Muscle layer of colon (tissue), 2 donors: ENCODE data around the gene SLC10A7.

Source experiments
- H3K27ac ChIP-seq: one replicate; pipeline ENCODE4 v1.7.0; 2013; ENCODE audit warnings: low read depth, mild to moderate bottlenecking, low read length, moderate library complexity
- H3K27me3 ChIP-seq, 2 donors: one replicate each; pipeline ENCODE4 v1.7.0; 2013; ENCODE audit warnings: low read length in 2 of 2, mild to moderate bottlenecking in 2 of 2; ENCODE audit not compliant: insufficient read depth in 2 of 2, control insufficient read depth in 1 of 2
- H3K36me3 ChIP-seq: one replicate; pipeline ENCODE4 v1.7.0; 2013; ENCODE audit warnings: mild to moderate bottlenecking, low read length; ENCODE audit not compliant: insufficient read depth
- H3K4me1 ChIP-seq: one replicate; pipeline ENCODE4 v1.7.0; 2013; ENCODE audit warnings: mild to moderate bottlenecking, low read length; ENCODE audit not compliant: insufficient read depth
- H3K4me3 ChIP-seq, 2 donors: one replicate each; pipeline ENCODE4 v1.7.0; 2013; ENCODE audit warnings: low read length in 2 of 2, low read depth in 1 of 2, mild to moderate bottlenecking in 1 of 2, moderate library complexity in 1 of 2
- H3K9ac ChIP-seq: one replicate; pipeline ENCODE4 v1.7.0; 2013; ENCODE audit warnings: low read length
- H3K9me3 ChIP-seq: one replicate; pipeline ENCODE4 v1.7.0; 2013; ENCODE audit warnings: mild to moderate bottlenecking, low read length
- donor health status: abdominal sarcoma.
- donor health status: Adenocarcinoma of cecum.

SLC10A7 gene, protein sequence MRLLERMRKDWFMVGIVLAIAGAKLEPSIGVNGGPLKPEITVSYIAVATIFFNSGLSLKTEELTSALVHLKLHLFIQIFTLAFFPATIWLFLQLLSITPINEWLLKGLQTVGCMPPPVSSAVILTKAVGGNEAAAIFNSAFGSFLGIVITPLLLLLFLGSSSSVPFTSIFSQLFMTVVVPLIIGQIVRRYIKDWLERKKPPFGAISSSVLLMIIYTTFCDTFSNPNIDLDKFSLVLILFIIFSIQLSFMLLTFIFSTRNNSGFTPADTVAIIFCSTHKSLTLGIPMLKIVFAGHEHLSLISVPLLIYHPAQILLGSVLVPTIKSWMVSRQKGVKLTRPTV

DNA sequence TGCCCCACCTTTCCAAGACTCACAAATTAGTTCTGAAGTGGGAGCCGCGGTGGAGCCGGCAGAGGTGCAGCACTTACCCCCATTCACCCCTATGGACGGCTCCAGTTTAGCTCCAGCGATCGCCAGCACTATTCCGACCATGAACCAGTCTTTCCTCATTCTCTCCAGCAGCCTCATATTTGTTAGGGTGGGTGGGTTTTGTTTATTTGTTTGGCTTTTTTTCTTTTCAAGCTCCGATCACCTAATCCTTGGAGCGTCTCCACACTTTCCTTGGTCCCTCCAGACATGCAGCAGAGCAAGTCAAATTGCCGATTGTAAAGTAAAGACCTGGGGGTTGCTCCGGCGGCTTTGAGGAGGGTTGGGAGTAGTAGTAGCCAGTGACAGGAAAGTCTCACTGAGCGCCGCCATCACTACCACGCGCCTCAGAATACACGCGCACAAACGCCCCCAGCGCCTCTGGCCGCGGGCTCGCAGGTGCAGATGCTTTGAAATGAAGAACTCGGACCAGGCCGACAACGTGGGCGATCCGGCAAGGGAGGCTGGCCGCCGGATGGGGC is at the start of gene SLC10A7:
Gene SLC10A7, minus strand, starts transcription at position 400 of the 557 bp plus-strand sequence. Its CDS starts 223 bp downstream, at position 177.
- Histone ChIP-seq H3K9ac (peak within 1 kb of the TSS; percentile 62), H3K9me3 (no peaks in the 10 kb centered on the region), H3K27me3 (no peaks in the 10 kb centered on the region), H3K4me3 (peak within 1 kb of the TSS; percentile 63 to 78), H3K36me3 (no peaks in the 10 kb centered on the region), H3K4me1 (peaks cover 6% of the 10 kb centered on the region), H3K27ac (peak within 1 kb of the TSS; percentile 79)

DNA sequence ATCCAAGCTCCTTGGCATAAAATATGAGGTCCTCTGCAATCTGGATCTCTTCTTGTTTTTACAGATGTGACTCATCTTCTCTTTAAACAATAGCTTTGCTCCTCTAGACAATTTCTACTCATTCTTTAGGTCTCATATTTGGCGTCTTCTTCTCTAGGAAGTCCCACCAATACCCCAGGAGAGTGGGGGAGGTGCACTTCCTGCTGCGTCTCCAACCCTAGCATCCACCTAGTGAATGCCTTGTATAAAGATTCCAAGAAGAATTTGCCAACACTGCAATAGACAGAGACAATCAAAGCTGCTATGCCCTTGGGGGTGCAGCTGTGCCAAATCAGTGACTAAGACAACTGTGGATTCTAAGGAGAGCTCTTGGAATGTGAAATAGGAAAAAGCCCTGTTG is 45.7 kb upstream of the SLC10A7 start:
- H3K9ac ChIP-seq: no peak overlapping the region
- H3K4me1 ChIP-seq: no peaks in the 10 kb centered on the region
- H3K36me3 ChIP-seq: no peaks in the 10 kb centered on the region
- H3K9me3 ChIP-seq: no peaks in the 10 kb centered on the region
- H3K4me3 ChIP-seq: no peak overlapping the region
- H3K27me3 ChIP-seq: no peaks in the 10 kb centered on the region
- H3K27ac ChIP-seq: no peak overlapping the region

DNA sequence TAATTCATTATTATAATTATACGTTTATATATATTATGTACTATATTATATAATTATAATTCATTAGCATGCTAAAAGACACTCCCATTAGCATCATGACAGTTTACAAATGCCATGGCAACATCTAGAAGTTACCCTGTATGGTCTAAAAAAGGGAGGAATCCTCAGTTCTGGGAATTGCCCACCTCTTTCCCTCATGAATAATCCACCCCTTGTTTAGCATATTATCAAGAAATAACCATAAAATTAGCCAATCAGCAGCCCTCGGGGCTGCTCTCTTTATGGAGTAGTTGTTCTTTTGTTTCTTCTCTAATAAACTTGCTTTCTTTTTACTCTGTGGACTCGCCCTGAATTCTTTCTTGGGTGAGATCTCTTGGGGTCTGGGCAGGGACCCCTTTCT is 42.8 kb upstream of the SLC10A7 start:
- H3K4me1 ChIP-seq: no peaks in the 10 kb centered on the region
- H3K9me3 ChIP-seq: no peaks in the 10 kb centered on the region
- no peak overlapping the region for H3K4me3 ChIP-seq
- H3K27ac ChIP-seq: no peak overlapping the region
- no peaks in the 10 kb centered on the region for H3K36me3 ChIP-seq
- H3K9ac ChIP-seq: no peak overlapping the region
- H3K27me3 ChIP-seq: no peaks in the 10 kb centered on the region

DNA sequence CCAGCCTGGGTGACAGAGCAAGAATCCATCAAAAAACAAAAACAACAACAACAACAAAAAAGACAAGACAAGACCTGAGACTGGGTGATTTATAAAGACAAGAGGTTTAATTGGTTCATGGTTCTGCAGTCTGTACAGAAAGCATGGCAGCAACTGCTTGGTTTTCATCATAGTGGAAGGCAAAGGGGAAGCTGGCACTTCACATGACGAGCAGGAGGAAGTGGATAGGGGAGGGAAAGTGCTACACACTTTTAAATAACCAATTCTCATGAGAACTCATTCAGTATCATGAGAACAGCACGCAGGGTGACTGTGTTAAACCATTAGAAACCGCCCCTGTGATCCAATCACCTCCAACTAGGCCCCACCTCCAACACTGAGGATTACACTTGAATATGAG is 28.4 kb upstream of the SLC10A7 start:
- H3K4me1 ChIP-seq: no peaks in the 10 kb centered on the region
- no peak overlapping the region for H3K27ac ChIP-seq
- no peaks in the 10 kb centered on the region for H3K27me3 ChIP-seq
- H3K36me3 ChIP-seq: no peaks in the 10 kb centered on the region
- H3K9me3 ChIP-seq: no peaks in the 10 kb centered on the region
- no peak overlapping the region for H3K4me3 ChIP-seq
- no peak overlapping the region for H3K9ac ChIP-seq

DNA sequence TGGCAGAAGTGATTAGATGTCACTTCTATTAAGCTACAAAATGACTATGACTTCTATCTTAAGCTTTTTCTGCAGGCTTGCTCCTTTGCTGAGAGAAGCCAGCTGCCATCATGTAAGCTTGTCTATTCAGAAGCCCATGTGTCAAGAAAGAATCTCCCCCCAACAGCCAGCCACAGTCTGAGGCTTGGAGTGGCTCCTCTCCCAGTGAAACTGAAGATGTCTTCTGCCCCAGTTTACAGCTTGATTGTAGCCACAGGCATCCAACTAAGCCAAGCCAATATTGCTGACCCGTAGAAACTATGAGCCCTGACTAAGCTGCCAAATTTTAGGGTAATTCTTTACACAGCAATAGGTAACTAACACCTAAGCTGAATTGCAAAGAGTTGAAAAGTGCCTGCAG is 26.7 kb upstream of the SLC10A7 start:
- Histone ChIP-seq H3K36me3 (no peaks in the 10 kb centered on the region), H3K27ac (no peak overlapping the region), H3K27me3 (no peaks in the 10 kb centered on the region), H3K4me1 (no peaks in the 10 kb centered on the region), H3K9me3 (no peaks in the 10 kb centered on the region), H3K9ac (no peak overlapping the region), H3K4me3 (no peak overlapping the region)

DNA sequence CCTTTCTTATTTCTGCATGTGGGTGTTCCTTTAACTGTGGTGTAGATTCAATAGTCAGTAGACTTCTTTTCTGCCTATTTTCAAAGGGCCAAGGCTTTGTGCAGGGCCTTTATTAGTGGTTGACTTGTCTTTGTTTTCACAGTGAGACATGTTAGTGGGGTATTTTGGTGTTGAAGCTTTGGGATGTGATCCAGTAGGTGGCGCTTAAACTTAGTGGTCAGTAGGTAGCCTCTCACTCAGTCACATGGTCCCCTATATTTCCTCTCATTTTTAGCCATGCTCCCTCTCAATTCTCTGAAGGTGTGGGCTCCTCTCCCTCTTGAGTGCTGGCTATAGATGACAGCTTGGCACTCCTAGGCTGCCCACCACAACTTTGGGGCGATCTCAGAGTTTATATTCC is 23.4 kb upstream of the SLC10A7 start:
- H3K27me3 ChIP-seq: no peaks in the 10 kb centered on the region
- no peak overlapping the region for H3K27ac ChIP-seq
- no peaks in the 10 kb centered on the region for H3K36me3 ChIP-seq
- H3K4me1 ChIP-seq: no peaks in the 10 kb centered on the region
- no peak overlapping the region for H3K9ac ChIP-seq
- no peaks in the 10 kb centered on the region for H3K9me3 ChIP-seq
- H3K4me3 ChIP-seq: no peak overlapping the region

DNA sequence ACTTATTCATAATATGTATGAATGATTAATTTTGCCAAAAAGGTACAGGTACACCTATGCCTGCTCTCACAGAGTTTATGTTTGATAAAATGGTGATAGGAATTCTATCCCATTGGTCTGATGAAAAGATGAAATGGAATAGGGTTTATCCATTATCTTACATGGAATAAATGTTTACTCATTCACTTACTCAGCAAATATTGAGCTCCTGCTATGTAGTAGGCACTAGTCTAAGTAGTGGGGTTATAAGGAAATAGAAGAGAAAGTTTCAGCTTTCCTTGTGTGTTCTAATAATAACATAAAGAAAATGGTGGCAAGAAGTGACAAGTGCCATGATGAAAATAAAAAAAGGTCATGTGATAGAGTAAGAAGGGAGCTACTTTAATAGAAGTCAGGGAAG is 12.4 kb upstream of the SLC10A7 start:
- Histone ChIP-seq H3K9ac (no peak overlapping the region), H3K27me3 (no peaks in the 10 kb centered on the region), H3K36me3 (no peaks in the 10 kb centered on the region), H3K4me1 (no peaks in the 10 kb centered on the region), H3K4me3 (no peak overlapping the region), H3K27ac (no peak overlapping the region), H3K9me3 (no peaks in the 10 kb centered on the region)

DNA sequence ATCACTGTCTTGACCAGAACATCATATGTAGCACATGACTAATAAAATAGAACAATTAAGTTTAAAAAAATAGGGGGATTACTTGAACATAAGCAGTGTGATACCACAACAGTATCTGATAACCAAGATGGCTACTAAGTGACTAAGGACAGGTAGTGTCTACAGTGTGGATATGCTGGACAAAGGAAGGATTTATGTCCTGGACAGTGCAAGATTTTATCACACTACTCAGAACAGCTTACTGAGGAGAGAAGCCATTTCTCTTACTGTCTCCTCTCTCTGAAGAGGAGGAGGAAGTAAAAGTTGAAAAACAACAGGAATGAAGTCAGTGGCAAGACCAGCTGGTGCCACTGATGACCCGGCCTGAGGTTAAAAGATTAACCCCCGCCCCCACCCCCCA is 4.0 kb upstream of the SLC10A7 start:
- Histone ChIP-seq H3K9ac (no peak overlapping the region), H3K27ac (no peak overlapping the region), H3K27me3 (no peaks in the 10 kb centered on the region), H3K4me3 (no peak overlapping the region), H3K36me3 (no peaks in the 10 kb centered on the region), H3K9me3 (no peaks in the 10 kb centered on the region), H3K4me1 (no peaks in the 10 kb centered on the region)

DNA sequence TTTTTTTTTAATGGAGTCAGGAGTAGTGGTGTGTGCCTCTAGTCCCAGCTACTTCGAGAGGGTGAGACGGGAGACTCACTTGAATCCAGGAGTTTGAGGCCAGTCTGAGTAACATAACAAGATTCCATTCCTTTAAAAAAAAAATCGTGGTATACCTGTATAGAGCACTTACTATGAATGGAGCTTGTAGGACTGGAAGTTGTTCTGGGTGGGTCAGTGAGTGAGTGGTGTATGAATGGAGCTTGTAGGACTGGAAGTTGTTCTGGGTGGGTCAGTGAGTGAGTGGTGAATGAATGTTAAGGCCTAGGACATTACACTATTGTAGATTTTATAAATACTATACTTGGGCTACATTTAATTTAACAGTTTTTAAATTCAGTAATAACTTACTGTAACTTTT is 2.9 kb upstream of the SLC10A7 start:
- H3K36me3 ChIP-seq: no peaks in the 10 kb centered on the region
- H3K4me3 ChIP-seq: no peak overlapping the region
- H3K27me3 ChIP-seq: no peaks in the 10 kb centered on the region
- H3K9ac ChIP-seq: no peak overlapping the region
- no peak overlapping the region for H3K27ac ChIP-seq
- H3K4me1 ChIP-seq: peaks cover 4% of the 10 kb centered on the region
- no peaks in the 10 kb centered on the region for H3K9me3 ChIP-seq

DNA sequence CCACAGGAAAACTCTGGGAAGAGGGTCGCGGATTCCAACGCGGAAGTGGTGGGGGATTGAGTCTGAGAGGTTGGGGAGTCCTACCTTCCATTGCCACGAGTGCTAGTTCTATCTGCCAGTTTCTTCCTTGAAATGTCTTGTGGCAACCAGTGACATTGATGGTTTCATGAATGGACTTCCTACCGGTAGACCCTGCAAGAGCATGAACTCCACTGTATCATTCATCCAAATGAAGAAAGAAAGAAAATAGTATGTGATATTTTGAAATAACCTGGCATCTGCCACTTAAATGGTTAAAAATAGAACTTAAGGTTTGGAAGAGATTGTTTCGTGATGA is 1.1 kb upstream of the SLC10A7 start:
- Histone ChIP-seq H3K9ac (peak overlapping the region; percentile 62), H3K4me3 (peak overlapping the region; percentile 63 to 78), H3K9me3 (no peaks in the 10 kb centered on the region), H3K4me1 (peaks cover 6% of the 10 kb centered on the region), H3K36me3 (no peaks in the 10 kb centered on the region), H3K27ac (no peak overlapping the region), H3K27me3 (no peaks in the 10 kb centered on the region)

DNA sequence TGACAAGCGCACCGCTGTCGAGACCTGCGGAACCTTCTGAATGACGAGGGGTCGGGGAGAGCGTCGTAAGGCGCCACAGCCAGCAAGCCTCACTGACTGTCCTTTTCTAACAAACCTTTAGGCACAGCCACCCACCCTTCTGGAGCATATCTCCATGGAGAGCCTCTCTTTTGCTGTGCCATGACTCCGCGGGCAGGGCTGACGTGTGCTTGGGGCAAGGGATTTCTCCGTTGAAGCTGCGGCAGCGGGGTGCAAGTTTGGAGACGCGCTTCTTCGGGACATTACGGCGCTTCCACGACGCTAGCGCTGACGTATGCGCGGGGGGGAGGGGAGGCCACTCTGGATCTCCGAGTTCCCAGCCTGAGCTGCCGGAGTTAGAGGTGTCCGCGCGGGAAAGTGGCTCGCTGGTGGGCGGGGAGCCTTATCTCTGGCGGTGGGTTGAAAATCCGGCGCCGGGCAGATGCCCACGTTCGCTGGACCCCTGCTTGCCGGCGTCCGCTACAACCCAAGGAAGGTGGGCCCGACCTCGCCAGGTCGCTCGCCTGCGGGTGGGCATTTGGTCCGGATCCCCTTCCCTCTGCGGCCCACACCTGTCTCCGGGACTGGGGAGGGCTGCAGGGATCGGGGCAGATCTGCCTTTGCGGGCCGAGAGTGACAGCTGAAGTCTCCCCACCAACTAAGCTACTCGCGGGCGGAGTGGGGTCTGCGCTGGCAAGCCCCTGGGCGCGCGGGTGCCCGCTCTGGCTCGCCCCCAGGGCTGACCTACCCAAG is 543 bp upstream of the SLC10A7 start:
- Histone ChIP-seq H3K36me3 (no peaks in the 10 kb centered on the region), H3K4me1 (peaks cover 6% of the 10 kb centered on the region), H3K9ac (peak overlapping the region; percentile 62), H3K27ac (peak overlapping the region; percentile 79), H3K9me3 (no peaks in the 10 kb centered on the region), H3K27me3 (no peaks in the 10 kb centered on the region), H3K4me3 (peak overlapping the region; percentile 63 to 78)
